ENCODE measurements around the gene PTCD2. TPM values are rescaled to one million over a fixed set of nuclear protein-coding genes. Genes with fewer than 3 reads are reported as not detected.

The PTCD2 gene
- total RNA-seq, 6 experiments from 2014 or later, result 4.3 to 8.5 (median 6.7) TPM

- Histone ChIP-seq H3K27me3 (no peaks in the 10 kb centered on the region), H3K27ac (no peak overlapping the region), H3K9me3 (no peaks in the 10 kb centered on the region), H3K4me3 (no peak overlapping the region), H3K36me3 (peaks cover 0 to 25% (median 7%) of the 10 kb centered on the region in 4 donors), H3K4me1 (peaks cover 0 to 9% (median 0%) of the 10 kb centered on the region in 4 donors)
- no peak for ATAC-seq
- intact Hi-C loops (cut with DNase I), result no loop called here
- DNase-seq, result no peak
- no peak for TF ChIP-seq CTCF (IDR thresholded peaks at IDR 0.05)
- TF ChIP-seq POLR2A (IDR thresholded peaks at IDR 0.05), result no peak
- WGBS (ENCODE audit: insufficient coverage, low coverage, low lambda C conversion rate, missing lambda C conversion rate), result 84% methylated on average over 4 of the region's 4 CpGs
These were observed 5.6 kb downstream of the PTCD2 start for GRCh38 chr5:72325566-72326305.

GRCh38 chr5:72326306-72326649, 6.1 kb downstream of the PTCD2 start:
- intact Hi-C loops (cut with DNase I), result no loop called here
- Histone ChIP-seq H3K4me3 (no peak overlapping the region), H3K36me3 (peaks cover 0 to 30% (median 7%) of the 10 kb centered on the region in 4 donors), H3K4me1 (peaks cover 0 to 4% (median 0%) of the 10 kb centered on the region in 4 donors), H3K27me3 (no peaks in the 10 kb centered on the region), H3K9me3 (no peaks in the 10 kb centered on the region), H3K27ac (no peak overlapping the region)
- no peak for TF ChIP-seq CTCF (IDR thresholded peaks at IDR 0.05)
- 72% methylated on average over 2 of the region's 2 CpGs for WGBS (ENCODE audit: insufficient coverage, low coverage, low lambda C conversion rate, missing lambda C conversion rate)
- ATAC-seq (no peak), DNase-seq (no peak)

GRCh38 chr5:72328172-72328571, 8.0 kb downstream of the PTCD2 start:
- DNase-seq (peak; percentile 58 to 82 (median 80)), ATAC-seq (peak; percentile 89 to 100 (median 94))
- peaks cover 0 to 27% (median 5%) of the 10 kb centered on the region in 4 donors for H3K36me3 ChIP-seq
- H3K27me3 ChIP-seq, result no peaks in the 10 kb centered on the region
- H3K9me3 ChIP-seq, result no peaks in the 10 kb centered on the region
- intact Hi-C loops (cut with DNase I), result no loop called here
- H3K27ac ChIP-seq, result no peak overlapping the region
- no peak overlapping the region for H3K4me3 ChIP-seq
- TF ChIP-seq CTCF (IDR thresholded peaks at IDR 0.05) (no peak), POLR2A (IDR thresholded peaks at IDR 0.05) (no peak)
- H3K4me1 ChIP-seq, result no peaks in the 10 kb centered on the region

- intact Hi-C loops (cut with DNase I), result no loop called here
- H3K4me1 ChIP-seq, result no peaks in the 10 kb centered on the region
- ATAC-seq (no peak), DNase-seq (no peak)
- H3K36me3 ChIP-seq, result peaks cover 0 to 29% (median 4%) of the 10 kb centered on the region in 4 donors
- H3K9me3 ChIP-seq, result no peaks in the 10 kb centered on the region
- no peak for TF ChIP-seq POLR2A (IDR thresholded peaks at IDR 0.05)
- TF ChIP-seq CTCF (IDR thresholded peaks at IDR 0.05), result no peak
- H3K27ac ChIP-seq, result no peak overlapping the region
- WGBS (ENCODE audit: insufficient coverage, low coverage, low lambda C conversion rate, missing lambda C conversion rate), result 62% methylated on average over 1 of the region's 1 CpG
- H3K27me3 ChIP-seq, result no peaks in the 10 kb centered on the region
- H3K4me3 ChIP-seq, result no peak overlapping the region
These were observed 10.5 kb downstream of the PTCD2 start for GRCh38 chr5:72330712-72331111.

All from right lobe of liver (tissue), 6 donors.